ENCODE measurements around the gene HOXB6. TPM values are rescaled to one million over a fixed set of nuclear protein-coding genes. Genes with fewer than 3 reads are reported as not detected.

Gene HOXB6
- total RNA-seq, 1 donor from 2014 or later: 0.40 TPM

- DNase-seq (ENCODE audit: low read depth in 2 of 2): no peak
These were observed 21.0 kb downstream of the HOXB6 start for GRCh38 chr17:48583708-48584222.

- no peak for DNase-seq (ENCODE audit: low read depth in 2 of 2)
These were observed 22.1 kb downstream of the HOXB6 start for GRCh38 chr17:48582750-48583069.

DNA sequence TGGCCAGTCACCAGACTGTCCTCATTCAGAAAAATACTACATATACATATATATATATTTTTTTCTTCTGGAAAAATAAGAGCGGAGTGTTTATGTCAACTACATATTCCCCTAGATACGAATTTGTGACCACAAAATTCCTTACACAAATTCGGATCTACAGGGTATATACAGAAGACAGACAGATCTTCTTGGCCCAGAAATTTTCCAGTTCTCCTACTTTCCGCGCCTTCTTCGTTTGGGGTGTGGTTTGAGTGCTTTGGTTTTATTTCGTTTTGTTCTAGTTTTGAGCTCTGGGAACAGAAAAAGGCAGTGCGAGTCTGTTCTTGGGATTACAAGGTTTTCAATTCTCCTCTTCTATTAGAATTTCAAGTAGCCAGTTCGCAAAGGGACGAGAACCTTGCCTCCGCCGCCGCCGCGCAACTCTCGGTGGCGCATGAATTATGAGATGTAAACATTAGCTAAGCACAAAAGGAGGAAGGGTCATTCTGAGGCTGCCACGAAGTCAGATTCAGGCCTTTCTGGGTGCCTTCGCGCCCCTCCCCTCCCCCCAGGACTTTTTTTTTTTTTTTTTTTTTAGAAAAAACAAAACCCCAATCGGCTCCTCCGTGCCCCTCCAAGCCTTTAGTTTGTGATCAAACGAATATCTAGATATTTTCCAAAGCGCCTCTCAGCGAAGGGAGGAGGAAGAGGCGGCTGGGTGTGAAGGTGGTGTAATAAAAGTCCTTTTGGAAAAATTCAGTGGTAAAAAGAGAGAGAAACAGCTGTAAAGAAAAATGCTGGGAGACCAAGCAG is 24.8 kb downstream of the HOXB6 start:
- DNase-seq (ENCODE audit: low read depth in 2 of 2): no peak

GRCh38 chr17:48579471-48579759 is 25.4 kb downstream of the HOXB6 start:
- no peak for DNase-seq (ENCODE audit: low read depth in 2 of 2)

DNA sequence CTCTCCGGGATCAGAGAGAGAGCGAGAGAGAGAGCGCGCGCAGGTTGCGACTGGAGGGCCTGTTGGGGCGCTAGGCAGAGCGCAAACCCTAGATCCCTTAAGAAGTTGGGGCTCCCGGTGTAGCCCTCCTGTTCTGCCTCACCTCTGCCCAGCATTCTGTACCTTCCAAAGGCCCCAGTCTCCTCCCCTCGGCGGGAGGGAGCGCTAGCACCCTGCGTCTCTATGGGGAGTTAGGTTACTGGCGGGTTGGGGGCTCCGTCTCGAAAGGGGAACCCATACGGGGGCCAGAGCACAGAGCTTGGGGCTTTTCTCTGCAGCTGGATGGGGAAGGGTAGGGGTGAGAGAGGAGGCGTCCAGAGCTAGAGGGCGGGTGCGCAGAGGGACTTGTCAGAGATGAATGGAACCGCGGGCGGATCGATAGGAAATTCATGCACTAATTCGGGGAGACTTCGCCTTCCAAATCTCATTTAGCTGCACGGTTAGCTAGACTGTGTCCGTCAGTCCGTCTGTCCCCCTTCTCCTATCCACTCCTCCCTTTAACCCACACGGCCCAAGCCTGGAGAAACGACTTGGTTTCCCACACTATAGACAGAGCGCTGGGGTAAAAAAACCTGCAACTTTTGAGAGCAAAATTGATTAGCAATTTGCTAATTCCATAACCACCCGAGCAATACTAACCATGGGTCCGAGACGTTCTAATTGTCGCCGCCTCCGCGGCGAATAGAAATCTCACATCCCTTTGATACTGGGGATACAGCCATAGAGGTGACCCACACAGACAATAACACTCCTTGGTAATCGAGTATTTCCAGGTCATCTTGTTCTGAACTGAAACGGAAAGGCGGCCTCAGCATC is 25.9 kb downstream of the HOXB6 start:
- peak; percentile 38 to 72 for DNase-seq (ENCODE audit: low read depth in 2 of 2)

- peak; percentile 88 to 90 for DNase-seq (ENCODE audit: low read depth in 2 of 2)
These were observed 26.7 kb downstream of the HOXB6 start, which contains the start of gene HOXB4 for GRCh38 chr17:48577946-48578615. TSS of gene HOXB4 (minus strand) at chr17:48578350. CDS start at chr17:48578319, 31 bp downstream.

- DNase-seq (ENCODE audit: low read depth in 2 of 2): peak in 1 of 2 donors; percentile 28
These were observed 27.3 kb downstream of the HOXB6 start for GRCh38 chr17:48577330-48577945.

DNA sequence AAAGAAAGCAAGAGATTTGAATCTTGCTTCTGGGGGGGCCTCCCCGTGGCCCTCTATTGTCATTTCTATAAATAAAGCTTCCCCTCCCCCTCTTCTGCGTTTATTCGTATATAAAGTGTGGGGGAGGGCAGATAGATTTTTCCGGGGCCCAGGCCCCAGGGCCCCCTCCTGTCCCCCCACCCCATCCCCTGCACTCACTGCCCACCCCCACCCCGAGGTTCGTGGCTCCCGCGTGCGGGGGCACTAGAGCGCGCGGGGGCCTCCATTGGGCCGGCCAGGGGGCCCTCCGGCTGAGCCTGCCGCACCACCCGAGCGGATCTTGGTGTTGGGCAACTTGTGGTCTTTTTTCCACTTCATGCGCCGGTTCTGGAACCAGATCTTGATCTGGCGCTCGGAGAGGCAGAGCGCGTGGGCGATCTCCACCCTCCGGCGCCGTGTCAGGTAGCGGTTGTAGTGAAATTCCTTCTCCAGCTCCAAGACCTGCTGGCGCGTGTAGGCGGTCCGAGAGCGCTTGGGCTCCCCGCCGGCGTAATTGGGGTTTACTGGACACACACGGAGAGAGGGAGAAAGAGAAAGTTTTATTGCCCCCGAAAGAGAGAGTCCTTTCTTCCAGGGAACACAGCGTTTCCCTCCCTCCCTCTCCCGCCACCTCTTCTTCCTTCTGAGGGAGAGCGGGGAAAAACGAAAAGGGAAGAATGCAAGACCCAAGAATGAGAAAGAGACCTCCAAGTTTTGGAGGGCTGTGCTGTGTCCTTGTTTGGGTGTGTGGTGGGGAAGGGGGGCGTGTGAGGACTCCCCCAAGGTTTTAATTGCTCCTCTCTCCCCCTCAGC is 28.1 kb downstream of the HOXB6 start:
- peak; percentile 45 to 54 for DNase-seq (ENCODE audit: low read depth in 2 of 2)

DNA sequence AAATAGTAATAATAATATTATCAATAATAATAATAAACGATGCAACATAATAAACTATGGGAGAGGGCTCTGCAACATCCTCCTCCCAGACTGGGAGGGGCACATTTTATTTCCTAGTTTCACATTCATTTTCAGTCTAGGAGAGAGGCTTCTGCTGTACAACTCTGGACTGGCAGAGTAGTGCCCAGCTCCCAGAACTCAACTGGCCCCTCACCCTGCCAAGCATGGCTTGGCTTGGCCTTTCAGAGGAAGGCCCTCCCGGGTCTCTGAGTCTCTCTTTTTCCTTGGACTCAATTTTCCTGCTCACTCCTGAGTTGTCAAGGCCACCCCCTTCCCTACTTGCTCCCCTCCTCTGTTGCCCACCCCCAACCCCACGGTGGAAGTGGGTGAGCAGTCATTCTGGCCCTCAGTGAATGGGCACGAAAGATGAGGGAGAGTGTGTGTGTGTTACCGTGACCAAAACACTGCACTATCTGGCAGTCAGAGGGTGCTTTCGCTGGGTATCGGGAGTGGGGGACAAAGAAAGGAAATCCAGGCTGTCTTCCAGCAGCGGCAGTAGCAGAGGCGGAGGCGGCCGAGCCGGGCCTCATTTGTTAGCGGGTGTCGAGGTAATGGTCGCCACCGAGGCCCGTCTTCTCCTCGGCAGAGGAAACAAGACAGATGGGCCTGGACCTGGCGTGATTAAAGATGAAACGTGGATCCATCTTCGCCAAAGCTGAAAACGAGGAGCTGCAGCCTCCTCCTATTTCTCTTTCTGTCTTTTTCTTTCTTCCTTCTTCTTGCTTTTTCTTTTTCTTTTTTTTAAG is 28.9 kb downstream of the HOXB6 start:
- DNase-seq (ENCODE audit: low read depth in 2 of 2): peak; percentile 46 to 48

DNA sequence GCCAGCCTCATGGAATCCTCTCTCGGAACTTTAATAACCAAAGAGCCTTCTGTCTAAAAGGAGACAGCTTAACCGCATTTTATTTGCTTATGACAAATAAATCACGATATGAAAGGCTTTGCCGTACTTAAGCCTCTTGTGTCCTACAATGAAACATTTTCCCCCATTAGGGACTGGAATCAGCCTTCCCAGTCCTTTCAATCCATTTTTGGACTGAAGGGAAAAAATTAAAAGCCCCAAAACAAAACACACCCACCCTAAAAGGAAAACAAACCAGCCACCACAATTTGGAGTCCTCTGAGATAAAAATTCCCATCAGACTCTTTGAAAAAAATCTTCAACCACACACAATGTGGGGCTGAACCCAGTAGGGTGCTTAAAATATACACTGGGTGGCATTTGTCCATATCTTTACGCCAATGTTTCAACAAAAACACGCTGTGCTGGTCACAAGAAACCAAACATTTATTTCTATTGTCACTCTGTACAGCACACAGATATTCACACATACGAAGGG is 29.7 kb downstream of the HOXB6 start:
- DNase-seq (ENCODE audit: low read depth in 2 of 2): no peak

- DNase-seq (ENCODE audit: low read depth in 2 of 2): no peak
These were observed 30.2 kb downstream of the HOXB6 start for GRCh38 chr17:48574505-48575065.

- no peak for DNase-seq (ENCODE audit: low read depth in 2 of 2)
These were observed 32.9 kb downstream of the HOXB6 start for GRCh38 chr17:48571826-48572417.

GRCh38 chr17:48571024-48571818 is 33.6 kb downstream of the HOXB6 start:
- DNase-seq (ENCODE audit: low read depth in 2 of 2): peak in 1 of 2 donors; percentile 28

DNA sequence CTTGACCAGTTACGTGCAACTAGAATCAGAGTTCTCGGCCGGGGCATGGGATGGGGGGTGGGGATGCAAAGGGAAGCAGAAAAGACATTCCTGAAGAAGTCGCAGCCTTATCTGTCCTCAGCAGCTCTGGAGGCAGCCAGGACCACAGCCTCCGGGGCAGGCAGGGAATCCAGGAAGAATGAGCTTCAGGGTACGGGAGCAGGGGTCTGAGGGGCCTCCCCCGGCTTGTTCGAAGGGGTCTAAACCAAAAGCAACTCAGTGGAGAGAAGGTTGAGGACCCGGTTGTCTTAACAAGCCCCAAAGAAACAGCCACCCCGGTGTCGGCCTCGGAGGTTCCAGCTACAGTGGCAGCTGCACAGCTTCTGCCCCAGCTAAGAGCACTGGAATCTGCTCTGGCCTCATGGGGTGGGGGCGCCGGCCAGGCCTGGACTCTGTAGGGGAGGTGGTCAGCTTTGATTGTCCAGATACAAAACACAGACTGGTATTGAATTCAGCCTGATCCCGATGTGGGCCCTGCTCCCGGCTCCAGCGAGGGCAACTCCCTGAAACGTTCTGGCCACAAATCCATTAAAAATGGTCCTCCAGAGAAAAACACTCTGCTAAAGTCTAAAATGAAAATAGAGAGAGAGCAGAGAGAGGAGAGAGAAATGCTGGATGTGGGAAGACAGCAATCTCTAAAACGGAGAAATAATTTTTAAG is 34.3 kb downstream of the HOXB6 start:
- peak in 1 of 2 donors; percentile 28 for DNase-seq (ENCODE audit: low read depth in 2 of 2)

DNA sequence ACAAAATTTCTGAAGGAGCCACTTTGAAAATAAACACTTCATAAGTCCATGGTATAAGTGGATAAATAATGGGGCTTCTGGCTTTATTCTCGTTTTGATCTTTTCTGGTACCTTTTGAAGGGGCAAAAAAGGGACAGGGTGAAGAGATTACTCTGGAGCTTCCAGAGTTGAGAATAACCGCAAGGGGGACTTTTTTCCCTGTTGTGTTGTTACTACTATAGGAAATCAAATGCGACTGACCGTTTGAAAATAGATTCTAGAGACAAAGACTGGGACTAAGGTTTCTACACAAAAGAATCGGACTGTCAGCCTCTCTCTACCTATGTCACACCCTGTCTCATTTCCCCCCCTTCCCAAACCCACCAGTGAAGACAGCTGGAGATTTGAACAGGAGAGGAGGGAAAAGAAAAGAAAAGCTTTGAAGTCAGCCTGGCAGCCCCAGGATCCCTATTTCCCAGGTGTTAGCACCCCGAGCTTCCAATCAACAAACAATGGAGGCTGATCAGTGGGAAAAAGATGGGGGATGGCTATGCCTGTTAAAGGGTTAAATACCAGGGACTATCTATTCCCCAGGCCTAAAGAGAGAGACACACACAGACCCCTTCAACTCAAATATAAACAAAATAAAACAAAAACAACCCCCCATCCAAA is 35.0 kb downstream of the HOXB6 start:
- no peak for DNase-seq (ENCODE audit: low read depth in 2 of 2)

GRCh38 chr17:48569240-48569582 is 35.6 kb downstream of the HOXB6 start:
- no peak for DNase-seq (ENCODE audit: low read depth in 2 of 2)
